Measurements from ENCODE around the gene ZBTB33.

Gene ZBTB33, protein sequence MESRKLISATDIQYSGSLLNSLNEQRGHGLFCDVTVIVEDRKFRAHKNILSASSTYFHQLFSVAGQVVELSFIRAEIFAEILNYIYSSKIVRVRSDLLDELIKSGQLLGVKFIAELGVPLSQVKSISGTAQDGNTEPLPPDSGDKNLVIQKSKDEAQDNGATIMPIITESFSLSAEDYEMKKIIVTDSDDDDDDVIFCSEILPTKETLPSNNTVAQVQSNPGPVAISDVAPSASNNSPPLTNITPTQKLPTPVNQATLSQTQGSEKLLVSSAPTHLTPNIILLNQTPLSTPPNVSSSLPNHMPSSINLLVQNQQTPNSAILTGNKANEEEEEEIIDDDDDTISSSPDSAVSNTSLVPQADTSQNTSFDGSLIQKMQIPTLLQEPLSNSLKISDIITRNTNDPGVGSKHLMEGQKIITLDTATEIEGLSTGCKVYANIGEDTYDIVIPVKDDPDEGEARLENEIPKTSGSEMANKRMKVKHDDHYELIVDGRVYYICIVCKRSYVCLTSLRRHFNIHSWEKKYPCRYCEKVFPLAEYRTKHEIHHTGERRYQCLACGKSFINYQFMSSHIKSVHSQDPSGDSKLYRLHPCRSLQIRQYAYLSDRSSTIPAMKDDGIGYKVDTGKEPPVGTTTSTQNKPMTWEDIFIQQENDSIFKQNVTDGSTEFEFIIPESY

DNA sequence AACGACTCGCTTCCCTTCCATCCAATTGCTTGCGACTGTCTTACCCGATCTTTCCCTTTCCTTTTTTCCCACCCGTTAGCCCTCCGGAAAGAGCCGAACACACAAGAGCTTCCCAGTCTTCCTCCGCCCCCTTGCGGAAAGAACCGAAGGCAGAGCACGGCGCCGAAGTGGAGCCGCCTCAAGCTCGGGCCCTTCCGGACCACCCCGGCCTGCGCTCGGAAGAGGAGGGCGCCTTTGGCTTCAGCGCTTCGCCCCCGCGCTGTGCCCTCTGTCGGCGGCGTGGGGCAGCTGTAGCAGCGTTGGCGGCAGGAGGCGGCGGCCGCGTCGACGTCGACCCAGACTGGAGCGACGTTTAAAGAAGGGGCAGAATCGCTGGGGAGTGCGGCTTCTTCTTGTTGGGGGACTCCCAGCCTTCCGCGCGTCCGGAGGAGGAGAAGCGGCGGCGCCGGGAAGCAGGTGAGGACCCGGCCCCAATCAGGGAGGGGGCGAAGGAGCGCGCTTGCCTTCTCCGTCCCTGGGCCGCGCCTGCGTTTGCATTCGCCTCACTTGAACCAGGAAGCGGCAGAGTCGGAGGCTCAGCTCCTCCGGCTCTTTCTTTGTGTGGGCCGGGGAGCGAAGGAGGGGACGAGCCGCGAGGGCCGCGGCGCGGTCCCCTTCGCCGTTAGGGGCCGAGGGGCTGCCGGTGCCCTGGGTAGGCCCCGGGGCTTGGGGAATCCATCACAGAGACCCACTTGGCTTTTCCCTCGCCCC is at the start of gene ZBTB33:
Gene ZBTB33, plus strand, starts transcription at position 291 of the 750 bp plus-strand sequence. CDS start 2,604 bp downstream, outside the sequence.
- Histone ChIP-seq H3K27ac (ENCODE audit: low read length) (no peak within 1 kb of the TSS), H3K27me3 (ENCODE audit: control insufficient read depth, insufficient read depth, low read length) (peaks cover 18% of the 10 kb centered on the region), H3K4me3 (ENCODE audit: low read length) (peak within 1 kb of the TSS; percentile 83), H3K36me3 (ENCODE audit: control insufficient read depth, low read depth, low read length) (peaks cover 19% of the 10 kb centered on the region), H3K9me3 (ENCODE audit: control insufficient read depth, low read depth, low read length) (peaks cover 11% of the 10 kb centered on the region), H3K4me1 (ENCODE audit: control insufficient read depth, low read depth, low read length) (peaks cover 2% of the 10 kb centered on the region), H3K9ac (ENCODE audit: low read length) (peak within 1 kb of the TSS; percentile 74)

DNA sequence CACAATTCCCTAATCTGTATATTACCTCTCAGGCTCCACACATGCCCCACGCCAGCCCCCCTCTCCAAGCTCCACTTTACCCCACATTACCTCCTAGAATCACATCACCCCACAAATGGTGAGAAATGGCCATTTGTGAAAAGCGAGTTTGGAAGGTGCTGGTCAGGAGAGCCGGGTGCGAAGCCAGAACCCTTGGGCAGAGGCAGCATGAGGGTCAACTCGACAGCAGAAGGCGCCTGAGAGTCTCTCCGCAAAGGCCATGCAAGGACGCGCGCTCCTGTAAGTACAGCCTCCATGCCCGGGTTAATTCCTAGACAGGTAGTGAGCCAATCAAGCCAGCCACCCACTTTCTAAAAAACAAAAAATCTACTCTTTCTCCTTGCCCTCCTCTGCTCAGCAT is 49.8 kb upstream of the ZBTB33 start:
- Histone ChIP-seq H3K4me1 (ENCODE audit: control insufficient read depth, low read depth, low read length) (no peaks in the 10 kb centered on the region), H3K36me3 (ENCODE audit: control insufficient read depth, low read depth, low read length) (no peaks in the 10 kb centered on the region), H3K9me3 (ENCODE audit: control insufficient read depth, low read depth, low read length) (peaks cover 18% of the 10 kb centered on the region), H3K9ac (ENCODE audit: low read length) (no peak overlapping the region), H3K4me3 (ENCODE audit: low read length) (no peak overlapping the region), H3K27me3 (ENCODE audit: control insufficient read depth, insufficient read depth, low read length) (no peaks in the 10 kb centered on the region), H3K27ac (ENCODE audit: low read length) (no peak overlapping the region)

DNA sequence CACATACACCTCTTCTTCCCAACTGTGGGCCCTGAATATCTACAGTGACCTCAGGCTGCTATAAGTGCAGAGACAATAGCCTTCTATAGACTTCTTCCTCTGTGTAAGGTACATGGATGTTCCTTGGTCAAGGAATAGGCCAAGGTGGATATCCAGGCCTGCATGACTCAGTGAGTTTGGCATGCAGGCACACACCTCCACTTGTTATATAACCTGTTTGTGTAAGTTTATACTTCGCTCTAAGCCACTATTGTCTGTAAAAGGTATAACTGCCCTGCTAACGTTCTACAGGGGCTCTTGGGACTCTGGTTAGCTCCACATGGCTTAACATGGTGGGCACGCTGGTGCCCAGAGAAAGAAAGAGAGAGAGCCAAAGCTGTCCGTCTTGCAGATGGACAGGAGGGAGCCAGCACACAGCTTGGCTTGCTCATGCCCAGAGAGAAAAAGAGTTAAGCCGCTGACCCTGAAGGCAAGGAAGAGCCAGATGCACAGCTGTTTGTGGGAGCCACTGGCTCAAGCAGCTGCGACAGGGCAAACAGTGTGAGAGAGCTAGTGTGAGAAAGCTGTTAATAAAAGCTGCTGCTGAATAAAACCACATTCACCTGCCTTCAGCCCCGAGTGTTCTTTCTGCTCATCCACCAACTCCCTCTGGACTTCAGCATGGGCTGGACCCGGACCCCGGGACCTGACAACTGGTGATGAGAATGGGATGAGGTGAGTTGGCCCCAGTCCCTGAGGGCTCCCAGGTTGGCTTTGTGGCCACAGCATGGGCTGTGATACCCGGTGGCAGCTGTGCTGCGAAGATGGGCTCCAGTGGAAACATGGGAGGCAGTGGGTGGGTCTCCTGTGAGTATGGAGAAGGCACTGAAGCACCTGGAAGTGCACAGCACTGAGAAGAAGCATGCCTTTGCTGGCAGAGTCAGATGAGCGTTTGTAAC is 44.5 kb upstream of the ZBTB33 start:
- H3K4me3 ChIP-seq (ENCODE audit: low read length), result no peak overlapping the region
- H3K27ac ChIP-seq (ENCODE audit: low read length), result no peak overlapping the region
- no peaks in the 10 kb centered on the region for H3K27me3 ChIP-seq (ENCODE audit: control insufficient read depth, insufficient read depth, low read length)
- H3K36me3 ChIP-seq (ENCODE audit: control insufficient read depth, low read depth, low read length), result no peaks in the 10 kb centered on the region
- H3K9me3 ChIP-seq (ENCODE audit: control insufficient read depth, low read depth, low read length), result peaks cover 11% of the 10 kb centered on the region
- no peak overlapping the region for H3K9ac ChIP-seq (ENCODE audit: low read length)
- H3K4me1 ChIP-seq (ENCODE audit: control insufficient read depth, low read depth, low read length), result no peaks in the 10 kb centered on the region

DNA sequence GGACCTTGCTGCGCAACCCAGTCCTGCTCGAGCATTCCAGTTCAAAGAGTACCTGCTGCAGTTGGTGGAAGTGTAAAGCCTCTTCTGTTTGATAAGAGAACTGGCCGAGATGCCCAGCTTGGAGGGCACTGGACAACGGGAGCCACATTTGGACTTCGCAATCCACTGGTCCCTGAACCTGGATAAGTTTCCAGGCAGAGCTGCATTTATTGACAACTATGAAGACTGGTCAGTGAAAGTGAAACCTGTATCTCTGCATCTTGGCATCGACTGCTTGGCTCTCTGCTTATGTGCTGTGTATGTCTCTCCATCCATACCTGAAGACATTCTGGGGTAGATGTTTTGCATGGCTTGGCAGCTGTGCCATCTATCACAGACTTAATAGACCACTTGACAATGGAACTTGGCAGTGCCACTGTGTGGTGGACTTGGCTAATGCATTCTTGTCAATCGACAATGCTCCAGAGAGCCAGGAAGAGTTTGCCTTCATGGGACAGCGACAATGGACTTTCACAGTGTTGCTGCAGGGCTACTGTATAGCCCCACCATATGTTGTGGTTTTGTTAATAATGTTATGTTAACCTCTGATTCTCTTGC is 43.5 kb upstream of the ZBTB33 start:
- Histone ChIP-seq H3K4me1 (ENCODE audit: control insufficient read depth, low read depth, low read length) (no peaks in the 10 kb centered on the region), H3K36me3 (ENCODE audit: control insufficient read depth, low read depth, low read length) (no peaks in the 10 kb centered on the region), H3K9ac (ENCODE audit: low read length) (no peak overlapping the region), H3K9me3 (ENCODE audit: control insufficient read depth, low read depth, low read length) (peaks cover 7% of the 10 kb centered on the region), H3K27ac (ENCODE audit: low read length) (no peak overlapping the region), H3K4me3 (ENCODE audit: low read length) (no peak overlapping the region), H3K27me3 (ENCODE audit: control insufficient read depth, insufficient read depth, low read length) (no peaks in the 10 kb centered on the region)

DNA sequence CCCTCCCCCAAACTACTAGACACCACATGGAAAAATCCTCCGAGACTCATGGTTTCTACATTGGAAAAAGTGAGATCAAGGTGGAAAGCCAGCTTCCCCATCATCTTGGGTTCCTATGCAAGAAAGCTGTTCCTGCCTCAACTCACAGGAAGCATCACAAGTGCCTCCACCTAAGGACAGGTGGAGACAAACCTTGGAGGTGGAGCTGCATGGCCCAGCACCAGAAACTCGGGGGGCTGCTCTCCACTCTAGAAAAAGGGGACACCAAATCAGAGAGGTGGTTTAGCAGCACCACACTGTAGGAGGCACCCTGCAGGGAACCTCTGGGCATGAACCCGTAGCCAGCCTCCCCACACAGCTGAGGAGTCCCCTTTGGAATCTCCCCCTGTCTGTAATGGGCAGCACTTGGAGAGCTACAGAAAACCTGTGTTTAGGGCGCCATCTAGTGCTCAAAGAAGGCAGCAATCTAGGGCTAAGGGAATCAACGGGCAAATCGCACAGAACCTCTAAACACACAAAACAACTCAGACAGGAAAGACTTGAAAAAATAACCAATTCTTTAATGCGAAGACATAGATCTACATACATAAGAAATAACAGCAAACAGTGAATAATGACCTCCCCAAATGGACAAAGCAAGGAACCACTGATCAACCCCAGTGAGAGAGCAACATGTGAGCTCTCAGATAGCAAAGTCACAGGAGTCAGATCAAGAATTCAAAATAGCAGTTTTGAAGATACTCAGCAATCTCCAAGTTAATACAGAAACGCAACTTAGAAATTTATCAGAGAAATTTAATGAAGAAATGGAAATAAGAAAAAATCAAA is 37.0 kb upstream of the ZBTB33 start:
- Histone ChIP-seq H3K9ac (ENCODE audit: low read length) (no peak overlapping the region), H3K4me3 (ENCODE audit: low read length) (no peak overlapping the region), H3K36me3 (ENCODE audit: control insufficient read depth, low read depth, low read length) (no peaks in the 10 kb centered on the region), H3K9me3 (ENCODE audit: control insufficient read depth, low read depth, low read length) (peaks cover 9% of the 10 kb centered on the region), H3K4me1 (ENCODE audit: control insufficient read depth, low read depth, low read length) (no peaks in the 10 kb centered on the region), H3K27ac (ENCODE audit: low read length) (no peak overlapping the region), H3K27me3 (ENCODE audit: control insufficient read depth, insufficient read depth, low read length) (no peaks in the 10 kb centered on the region)

DNA sequence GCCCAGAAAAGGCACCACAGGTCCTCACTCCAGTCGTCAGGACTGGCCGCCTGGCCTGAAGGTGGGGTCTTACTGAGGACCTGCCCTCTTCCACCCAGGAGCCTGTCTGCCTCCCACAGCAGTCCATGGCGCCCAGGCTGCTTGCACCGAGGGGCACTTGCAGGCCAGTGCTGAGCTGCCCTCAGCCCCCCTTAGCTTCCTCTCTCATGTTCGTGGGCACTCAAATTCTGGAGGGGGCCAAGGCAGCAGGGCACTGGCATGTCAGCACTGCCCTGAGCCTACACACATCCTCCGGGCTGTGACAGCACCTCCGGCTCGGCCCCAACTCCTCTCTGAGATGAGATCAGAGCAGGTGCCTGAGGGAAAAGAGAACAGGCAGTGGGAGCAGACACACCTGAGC is 27.2 kb upstream of the ZBTB33 start:
- H3K27me3 ChIP-seq (ENCODE audit: control insufficient read depth, insufficient read depth, low read length), result no peaks in the 10 kb centered on the region
- no peak overlapping the region for H3K9ac ChIP-seq (ENCODE audit: low read length)
- H3K9me3 ChIP-seq (ENCODE audit: control insufficient read depth, low read depth, low read length), result peaks cover 8% of the 10 kb centered on the region
- H3K27ac ChIP-seq (ENCODE audit: low read length), result no peak overlapping the region
- no peaks in the 10 kb centered on the region for H3K4me1 ChIP-seq (ENCODE audit: control insufficient read depth, low read depth, low read length)
- H3K36me3 ChIP-seq (ENCODE audit: control insufficient read depth, low read depth, low read length), result no peaks in the 10 kb centered on the region
- H3K4me3 ChIP-seq (ENCODE audit: low read length), result no peak overlapping the region

DNA sequence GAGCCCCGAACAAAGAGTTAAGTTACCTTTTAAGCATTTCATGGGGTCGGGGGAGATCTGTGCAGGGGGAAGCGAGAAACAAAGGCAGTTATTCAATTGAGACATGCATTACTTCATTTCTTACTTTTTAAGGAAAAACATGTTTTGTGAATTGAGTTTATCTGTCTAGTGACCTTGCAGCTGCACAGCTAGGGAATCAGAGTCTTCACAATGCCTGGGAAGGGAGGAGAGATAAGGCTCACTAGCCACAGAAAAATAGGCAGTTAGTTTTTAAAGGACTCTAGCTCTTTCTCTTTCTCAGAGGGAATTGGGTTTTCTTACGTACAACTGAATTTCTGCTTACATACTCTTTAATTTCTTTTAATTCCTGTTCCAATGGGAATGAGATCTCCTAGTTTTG is 26.2 kb upstream of the ZBTB33 start:
- Histone ChIP-seq H3K9ac (ENCODE audit: low read length) (no peak overlapping the region), H3K36me3 (ENCODE audit: control insufficient read depth, low read depth, low read length) (no peaks in the 10 kb centered on the region), H3K9me3 (ENCODE audit: control insufficient read depth, low read depth, low read length) (peaks cover 4% of the 10 kb centered on the region), H3K4me3 (ENCODE audit: low read length) (no peak overlapping the region), H3K27me3 (ENCODE audit: control insufficient read depth, insufficient read depth, low read length) (no peaks in the 10 kb centered on the region), H3K27ac (ENCODE audit: low read length) (no peak overlapping the region), H3K4me1 (ENCODE audit: control insufficient read depth, low read depth, low read length) (no peaks in the 10 kb centered on the region)

DNA sequence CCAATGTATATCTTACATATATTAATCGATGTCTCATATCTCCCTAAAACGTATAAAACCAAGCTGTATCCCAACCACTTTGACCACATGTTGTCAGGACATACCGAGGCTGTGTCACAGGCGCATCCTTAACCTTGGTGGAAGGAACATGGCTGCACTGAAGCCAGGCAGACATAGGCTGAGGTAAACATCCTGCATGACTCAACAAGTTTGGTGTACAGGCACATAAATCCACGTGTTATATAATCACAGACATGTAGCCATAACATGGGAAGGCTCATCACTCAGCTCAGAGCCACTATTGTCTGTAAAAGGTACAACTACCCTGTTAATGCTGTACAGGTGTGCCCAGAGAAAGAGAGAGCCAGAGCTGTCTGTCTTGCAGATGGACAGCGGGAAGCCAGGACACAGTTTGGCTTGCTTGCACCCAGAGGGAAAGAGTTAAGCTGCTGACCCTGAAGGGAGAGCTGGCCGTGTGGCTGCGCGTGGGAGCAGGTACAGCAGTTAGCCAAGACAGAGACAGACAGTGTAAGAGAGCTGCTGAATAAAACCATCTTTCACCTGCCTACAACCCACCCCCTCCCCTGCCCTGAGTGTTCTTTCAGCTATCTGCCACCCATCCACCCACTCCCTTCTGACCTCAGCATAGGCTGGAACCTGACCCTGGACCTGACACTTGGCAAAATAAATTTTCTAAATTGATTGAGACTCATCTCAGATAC is 22.3 kb upstream of the ZBTB33 start:
- H3K9ac ChIP-seq (ENCODE audit: low read length), result no peak overlapping the region
- no peak overlapping the region for H3K27ac ChIP-seq (ENCODE audit: low read length)
- no peaks in the 10 kb centered on the region for H3K27me3 ChIP-seq (ENCODE audit: control insufficient read depth, insufficient read depth, low read length)
- no peak overlapping the region for H3K4me3 ChIP-seq (ENCODE audit: low read length)
- no peaks in the 10 kb centered on the region for H3K4me1 ChIP-seq (ENCODE audit: control insufficient read depth, low read depth, low read length)
- peaks cover 21% of the 10 kb centered on the region for H3K9me3 ChIP-seq (ENCODE audit: control insufficient read depth, low read depth, low read length)
- no peaks in the 10 kb centered on the region for H3K36me3 ChIP-seq (ENCODE audit: control insufficient read depth, low read depth, low read length)

DNA sequence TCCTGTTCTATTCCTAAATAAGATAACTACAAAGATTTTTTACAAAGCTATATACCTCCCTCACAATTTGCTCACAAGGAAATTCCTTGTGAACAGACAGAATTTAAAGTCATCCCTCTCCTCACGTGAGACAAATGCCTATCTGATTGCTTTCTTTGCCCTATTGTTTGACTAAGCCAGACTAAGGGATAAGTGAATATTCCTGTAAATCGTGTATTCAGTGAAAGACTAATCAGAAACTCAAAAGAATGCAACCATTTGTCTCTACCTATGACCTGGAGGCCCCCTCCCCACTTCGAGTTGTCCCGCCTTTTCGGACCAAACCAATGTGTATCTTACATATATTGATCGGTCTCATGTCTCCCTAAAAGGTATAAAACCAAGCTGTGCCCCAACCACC is 15.3 kb upstream of the ZBTB33 start:
- Histone ChIP-seq H3K9me3 (ENCODE audit: control insufficient read depth, low read depth, low read length) (peaks cover 21% of the 10 kb centered on the region), H3K36me3 (ENCODE audit: control insufficient read depth, low read depth, low read length) (no peaks in the 10 kb centered on the region), H3K27ac (ENCODE audit: low read length) (no peak overlapping the region), H3K4me3 (ENCODE audit: low read length) (no peak overlapping the region), H3K9ac (ENCODE audit: low read length) (no peak overlapping the region), H3K4me1 (ENCODE audit: control insufficient read depth, low read depth, low read length) (no peaks in the 10 kb centered on the region), H3K27me3 (ENCODE audit: control insufficient read depth, insufficient read depth, low read length) (no peaks in the 10 kb centered on the region)

Measured in iPS-18a (cell line).